M059J (cell line): ENCODE results near the gene NGEF. TPM values are rescaled to one million over a fixed set of nuclear protein-coding genes. Genes with fewer than 3 reads are reported as not detected.

Source experiments
- DNase-seq: peaks from one replicate; pipeline ENCODE4 v3.0.0-alpha.2; 2012; ENCODE audit warnings: low read depth
- total RNA-seq: library from RNA; depleted of rRNA; stranded (reverse); fragments of >200 nt; shearing (Covaris generic); gene quantifications from 2 replicates; pipeline ENCODE4 v1.2.3, GENCODE V29; 2014

Gene NGEF
- total RNA-seq, 1 experiment from 2014 or later, result 3.5 TPM

GRCh38 chr2:232870766-232871371 lies 142.2 kb downstream of the NGEF start:
- DNase-seq, result no peak

- no peak for DNase-seq
These were observed 142.9 kb downstream of the NGEF start, which contains the start of gene SNORC for GRCh38 chr2:232870018-232870765. TSS of gene SNORC (plus strand) at chr2:232870264. CDS start at chr2:232870342, 78 bp downstream.

GRCh38 chr2:232869138-232870017 lies 143.7 kb downstream of the NGEF start:
- no peak for DNase-seq

DNA sequence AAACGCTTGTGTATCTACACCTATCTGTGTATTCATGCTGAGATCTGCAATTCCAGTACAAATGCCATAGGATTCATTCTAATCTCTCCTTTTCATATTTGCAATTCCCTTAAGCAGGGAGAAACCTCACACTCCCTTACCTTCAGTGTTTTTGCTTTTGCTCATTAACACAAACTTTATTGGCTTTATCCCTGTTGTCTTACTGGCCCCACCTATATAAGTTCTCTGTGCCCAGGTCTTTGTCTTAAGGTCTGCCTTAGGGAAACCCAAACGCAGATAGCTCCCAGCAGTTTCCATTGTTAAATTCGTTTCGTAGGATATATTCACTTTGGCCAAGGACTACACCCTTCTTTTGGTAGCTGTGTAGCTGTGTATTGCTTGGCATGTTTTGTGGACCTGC lies 147.0 kb downstream of the NGEF start:
- DNase-seq, result no peak

DNA sequence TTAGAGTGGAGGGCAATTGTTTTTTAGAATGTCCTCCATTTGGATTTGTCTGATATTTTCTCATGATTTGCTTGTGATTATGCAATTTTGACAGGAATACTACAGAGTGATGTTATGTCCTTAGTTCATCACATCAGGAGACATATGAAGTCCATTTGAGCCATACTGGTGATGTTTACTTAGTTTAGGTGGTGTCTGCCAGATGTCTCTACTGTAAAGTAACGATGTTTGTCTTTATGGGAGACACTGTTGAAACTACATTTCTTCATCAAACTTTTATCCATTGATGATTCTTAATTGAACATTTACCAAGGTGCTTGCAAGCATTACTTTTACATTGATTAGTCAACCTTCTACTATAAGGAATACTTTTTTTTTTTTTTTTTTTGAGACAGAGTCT lies 147.9 kb downstream of the NGEF start:
- DNase-seq, result no peak

DNA sequence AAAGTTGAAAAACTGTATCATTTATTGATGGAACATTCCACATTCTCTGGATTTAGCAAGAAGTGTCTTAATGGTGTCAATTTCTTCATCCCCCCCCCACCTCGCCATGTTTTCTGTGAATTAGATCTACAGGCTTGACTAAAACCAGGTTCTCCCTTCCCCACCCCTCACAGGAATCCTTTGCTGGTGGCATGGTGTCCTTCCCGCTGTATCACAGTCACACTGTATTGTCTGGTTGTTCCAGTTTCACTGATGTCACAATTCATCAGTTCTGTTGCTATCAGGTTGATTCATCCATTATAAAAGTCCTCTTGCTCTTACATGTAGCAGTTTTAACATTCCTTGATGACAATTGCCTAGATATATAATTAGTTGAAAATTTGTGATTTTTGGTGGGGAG lies 149.1 kb downstream of the NGEF start:
- no peak for DNase-seq

GRCh38 chr2:232861353-232861752 lies 151.7 kb downstream of the NGEF start:
- no peak for DNase-seq

DNA sequence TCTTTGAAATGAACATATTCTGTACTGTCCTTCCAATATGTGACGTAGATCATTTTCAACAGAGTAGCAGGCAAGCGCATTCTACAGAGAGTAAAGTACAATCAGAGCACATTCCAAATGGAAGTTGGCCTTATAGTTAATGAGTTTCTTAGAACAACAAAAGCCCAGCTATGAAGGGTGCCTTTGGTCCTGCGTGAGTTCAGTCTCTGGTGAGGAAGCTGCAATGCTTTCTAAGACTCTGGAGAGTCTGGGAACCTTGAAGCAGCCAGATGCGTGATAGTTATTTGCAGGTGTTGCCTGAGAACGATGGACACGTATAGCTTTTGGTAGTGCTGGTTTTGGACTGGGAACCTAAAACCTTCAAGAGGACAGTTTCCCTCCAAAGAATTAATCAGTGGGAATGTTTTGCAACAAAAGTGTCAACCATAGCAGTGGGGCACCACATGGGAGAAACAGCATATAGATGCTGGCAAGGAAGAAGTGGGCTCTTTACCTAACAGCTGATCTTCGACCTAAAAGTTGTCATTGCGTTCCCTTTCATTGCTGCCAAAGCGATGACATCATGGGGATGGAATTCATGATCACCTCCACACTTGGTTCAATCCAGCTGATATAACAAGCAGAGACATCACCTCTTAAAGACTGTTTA lies 152.3 kb downstream of the NGEF start:
- DNase-seq, result peak; percentile 32

GRCh38 chr2:232859385-232859916 lies 153.6 kb downstream of the NGEF start:
- no peak for DNase-seq

DNA sequence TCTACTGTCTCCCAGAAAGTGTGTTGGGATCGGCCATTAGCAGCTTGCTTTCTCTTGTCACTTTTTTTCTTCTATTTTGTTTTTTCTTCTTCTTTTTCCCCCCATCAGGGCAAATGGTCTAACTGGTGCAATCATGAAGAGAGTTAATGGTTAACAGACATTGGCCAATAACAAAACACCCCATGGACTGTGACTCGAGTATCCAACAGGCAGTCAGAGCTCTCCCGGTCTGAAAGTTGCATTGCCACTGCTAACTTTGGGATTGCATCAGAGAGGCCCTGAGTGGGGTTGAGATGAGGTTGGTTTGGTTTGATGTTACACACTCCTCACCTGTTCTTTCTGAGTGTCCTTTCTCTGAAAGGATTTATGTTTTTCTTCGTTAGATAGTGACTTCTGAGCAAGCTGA lies 155.9 kb downstream of the NGEF start:
- no peak for DNase-seq

DNA sequence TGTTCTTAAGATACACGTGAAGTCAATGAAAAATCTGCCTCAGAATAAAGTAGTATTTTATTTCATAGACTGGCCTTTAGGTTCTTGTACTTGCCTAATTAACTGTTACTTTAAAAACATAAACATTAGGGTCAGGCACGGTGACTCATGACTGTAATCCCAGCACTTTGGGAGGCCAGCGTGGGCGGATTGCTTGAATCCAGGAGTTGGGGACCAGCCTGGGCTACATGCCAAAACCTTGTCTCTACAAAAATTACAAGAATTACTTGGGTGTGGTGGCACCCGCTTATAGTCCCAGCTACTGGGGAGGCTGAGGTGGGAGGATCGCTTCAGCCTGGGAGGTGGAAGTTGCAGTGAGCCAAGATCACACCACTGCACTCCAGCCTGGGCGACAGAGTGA lies 159.0 kb downstream of the NGEF start:
- peak; percentile 93 for DNase-seq

DNA sequence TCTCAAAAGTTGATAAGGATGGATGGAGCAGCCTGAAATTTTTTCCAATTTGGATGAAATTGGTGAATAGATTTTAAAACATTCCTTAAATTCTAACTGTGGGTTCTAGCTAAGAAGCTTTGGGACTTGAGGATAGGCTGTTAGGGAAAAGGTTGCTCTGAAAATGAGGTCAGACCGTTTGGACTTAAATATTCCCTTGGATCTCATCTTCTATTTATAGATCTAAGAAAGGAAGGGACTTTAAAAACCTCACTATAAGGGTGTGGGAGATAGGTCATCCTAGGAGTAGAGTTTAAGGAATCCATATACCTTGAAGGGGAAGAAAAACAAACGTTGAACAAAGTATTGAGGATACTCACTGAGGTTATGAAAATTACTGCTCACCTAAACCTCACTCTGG lies 160.4 kb downstream of the NGEF start:
- DNase-seq, result no peak

- DNase-seq, result peak; percentile 46
These were observed 161.0 kb downstream of the NGEF start for GRCh38 chr2:232852081-232852480.

DNA sequence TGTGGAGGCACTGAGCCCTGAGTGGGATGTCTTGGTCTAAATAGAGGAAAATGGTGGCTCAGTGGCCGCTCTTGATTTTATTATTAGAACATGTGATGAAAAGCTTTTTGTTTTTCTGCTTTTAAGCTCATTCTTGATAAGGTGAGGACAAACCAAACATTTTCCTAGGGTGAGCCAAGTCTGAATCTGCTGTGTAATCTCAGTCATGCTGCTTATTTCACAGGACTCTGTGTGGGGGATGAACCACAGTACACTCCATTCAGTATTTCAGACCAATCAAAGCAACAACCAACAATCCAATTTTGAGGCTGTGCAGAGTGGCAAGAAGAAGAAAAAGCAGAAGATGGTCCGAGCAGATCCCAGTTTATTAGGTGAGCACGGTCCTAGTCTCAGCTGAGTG lies 163.0 kb downstream of the NGEF start:
- DNase-seq, result no peak

- no peak for DNase-seq
These were observed 167.0 kb downstream of the NGEF start for GRCh38 chr2:232846055-232846454.

DNA sequence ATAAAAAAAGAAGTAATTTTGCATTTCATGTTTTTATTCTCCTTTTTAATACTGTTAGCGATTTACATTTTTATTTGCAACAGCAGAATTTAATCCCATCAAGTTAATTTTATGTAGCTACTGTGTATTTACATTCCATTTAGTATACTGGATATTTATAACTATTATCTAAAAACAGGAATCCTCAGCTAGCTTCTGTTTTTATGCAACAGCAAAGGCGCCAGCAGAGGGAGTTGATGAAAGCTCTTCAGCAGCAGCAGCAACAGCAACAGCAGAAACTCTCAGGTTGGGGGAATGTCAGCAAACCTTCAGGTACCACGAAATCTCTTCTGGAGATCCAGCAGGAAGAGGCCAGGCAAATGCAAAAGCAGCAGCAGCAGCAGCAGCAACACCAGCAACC lies 169.2 kb downstream of the NGEF start:
- no peak for DNase-seq

DNA sequence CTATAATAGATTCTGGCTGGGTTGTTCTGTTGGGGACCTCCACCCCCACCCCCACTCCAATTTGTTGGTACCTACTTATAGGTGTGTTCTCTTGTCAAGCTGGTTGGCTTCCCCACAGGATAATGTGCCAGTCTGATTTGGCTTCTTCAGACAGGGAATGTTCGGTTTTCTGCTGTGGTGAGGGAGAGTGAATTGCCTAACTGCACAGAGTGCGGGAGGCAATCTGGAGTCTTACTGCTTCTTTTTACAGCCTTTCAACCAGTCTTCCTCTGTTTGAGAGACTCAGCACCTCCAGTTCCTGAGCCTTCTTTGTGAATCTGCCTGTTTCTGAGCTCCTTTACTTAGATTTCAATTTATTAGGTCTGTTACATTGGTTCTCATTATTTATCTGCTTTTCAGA lies 170.4 kb downstream of the NGEF start:
- no peak for DNase-seq

GRCh38 chr2:232839411-232840079 lies 173.5 kb downstream of the NGEF start:
- DNase-seq, result no peak

GRCh38 chr2:232838406-232838874 lies 174.6 kb downstream of the NGEF start:
- DNase-seq, result peak; percentile 66

GRCh38 chr2:232836934-232837333 lies 176.1 kb downstream of the NGEF start:
- no peak for DNase-seq

DNA sequence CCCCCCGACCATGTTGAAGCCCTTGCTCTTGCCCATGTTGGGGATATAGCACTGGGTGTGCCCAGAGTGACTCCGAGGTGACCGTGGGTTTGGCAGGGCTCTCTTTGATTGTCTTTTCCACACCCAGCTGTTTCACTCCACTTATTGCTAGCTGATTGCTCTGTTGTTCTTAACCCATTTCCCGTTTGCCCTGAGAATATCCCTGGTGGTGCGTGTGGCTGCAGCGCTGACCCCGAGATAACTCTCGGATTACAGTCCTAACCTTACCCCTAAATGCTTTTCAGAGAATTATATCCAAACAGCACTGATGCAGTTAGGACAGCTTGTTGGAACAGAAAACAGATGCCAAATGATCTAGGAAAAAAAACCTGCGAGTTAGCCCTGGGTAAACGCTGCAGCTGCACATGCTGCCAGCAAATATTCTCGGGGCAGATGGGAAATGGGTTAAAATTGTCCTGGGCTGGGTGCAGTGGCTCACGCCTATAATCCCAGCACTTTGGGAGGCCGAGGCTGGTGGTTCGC lies 177.3 kb downstream of the NGEF start:
- no peak for DNase-seq
